ENCODE measurements around the gene ARNT2. TPM values are rescaled to one million over a fixed set of nuclear protein-coding genes. Genes with fewer than 3 reads are reported as not detected.

The ARNT2 gene
- total and polyA plus RNA-seq, 4 donors, result 2.0 to 12.2 (median 5.5) TPM

GRCh38 chr15:80474224-80475215 lies 70.3 kb downstream of the ARNT2 start:
- H3K4me1 ChIP-seq (ENCODE audit: control insufficient read depth in 5 of 5, insufficient read depth in 5 of 5, low read length in 5 of 5), result peaks cover 0 to 12% (median 0%) of the 10 kb centered on the region in 5 donors
- no peak for DNase-seq
- peaks cover 0 to 4% (median 0%) of the 10 kb centered on the region in 4 donors for H3K9me3 ChIP-seq (ENCODE audit: control insufficient read depth in 4 of 4, insufficient read depth in 3 of 4, low read length in 3 of 4)
- H3K9ac ChIP-seq (ENCODE audit: insufficient read depth in 1 of 2, low read length in 2 of 2), result no peak overlapping the region
- no peak for TF ChIP-seq CTCF (IDR thresholded peaks at IDR 0.05; ENCODE audit: control extremely low read depth, extremely low read depth)
- no peaks in the 10 kb centered on the region for H3K27me3 ChIP-seq (ENCODE audit: control insufficient read depth in 3 of 3, insufficient read depth in 3 of 3, low read length in 2 of 3)
- H3K4me3 ChIP-seq, result no peak overlapping the region
- ATAC-seq (ENCODE audit: insufficient read depth, low FRiP score), result no peak
- H3K36me3 ChIP-seq (ENCODE audit: control insufficient read depth in 4 of 4, insufficient read depth in 4 of 4, low read length in 4 of 4), result peaks cover 0 to 45% (median 22%) of the 10 kb centered on the region in 4 donors
- 53 to 59% methylated on average over 9 of the region's 9 CpGs for WGBS, 2 donors
- H3K27ac ChIP-seq (ENCODE audit: low read depth in 1 of 2, low read length in 1 of 2), result no peak overlapping the region

GRCh38 chr15:80475572-80475971 lies 71.4 kb downstream of the ARNT2 start:
- Histone ChIP-seq H3K27ac (ENCODE audit: low read depth in 1 of 2, low read length in 1 of 2) (no peak overlapping the region), H3K36me3 (ENCODE audit: control insufficient read depth in 4 of 4, insufficient read depth in 4 of 4, low read length in 4 of 4) (peaks cover 0 to 43% (median 18%) of the 10 kb centered on the region in 4 donors), H3K4me1 (ENCODE audit: control insufficient read depth in 5 of 5, insufficient read depth in 5 of 5, low read length in 5 of 5) (peaks cover 0 to 15% (median 3%) of the 10 kb centered on the region in 5 donors), H3K4me3 (no peak overlapping the region), H3K9ac (ENCODE audit: insufficient read depth in 1 of 2, low read length in 2 of 2) (no peak overlapping the region), H3K27me3 (ENCODE audit: control insufficient read depth in 3 of 3, insufficient read depth in 3 of 3, low read length in 2 of 3) (no peaks in the 10 kb centered on the region), H3K9me3 (ENCODE audit: control insufficient read depth in 4 of 4, insufficient read depth in 3 of 4, low read length in 3 of 4) (peaks cover 0 to 4% (median 0%) of the 10 kb centered on the region in 4 donors)
- WGBS, 2 donors, result 92 to 95% methylated on average over 2 of the region's 2 CpGs
- ATAC-seq (ENCODE audit: insufficient read depth, low FRiP score) (no peak), DNase-seq (no peak)
- no peak for TF ChIP-seq CTCF (IDR thresholded peaks at IDR 0.05; ENCODE audit: control extremely low read depth, extremely low read depth)

- Histone ChIP-seq H3K9me3 (ENCODE audit: control insufficient read depth in 4 of 4, insufficient read depth in 3 of 4, low read length in 3 of 4) (peaks cover 0 to 4% (median 0%) of the 10 kb centered on the region in 4 donors), H3K27me3 (ENCODE audit: control insufficient read depth in 3 of 3, insufficient read depth in 3 of 3, low read length in 2 of 3) (no peaks in the 10 kb centered on the region), H3K9ac (ENCODE audit: insufficient read depth in 1 of 2, low read length in 2 of 2) (no peak overlapping the region), H3K4me3 (no peak overlapping the region), H3K4me1 (ENCODE audit: control insufficient read depth in 5 of 5, insufficient read depth in 5 of 5, low read length in 5 of 5) (peaks cover 0 to 15% (median 5%) of the 10 kb centered on the region in 5 donors), H3K36me3 (ENCODE audit: control insufficient read depth in 4 of 4, insufficient read depth in 4 of 4, low read length in 4 of 4) (peaks cover 0 to 38% (median 16%) of the 10 kb centered on the region in 4 donors), H3K27ac (ENCODE audit: low read depth in 1 of 2, low read length in 1 of 2) (no peak overlapping the region)
- DNase-seq (no peak), ATAC-seq (ENCODE audit: insufficient read depth, low FRiP score) (no peak)
- 94 to 95% methylated on average over 6 of the region's 6 CpGs for WGBS, 2 donors
- TF ChIP-seq CTCF (IDR thresholded peaks at IDR 0.05; ENCODE audit: control extremely low read depth, extremely low read depth), result no peak
These were observed 71.9 kb downstream of the ARNT2 start for GRCh38 chr15:80476036-80476435.
